ENCODE measurements around the gene SESN1. TPM values are rescaled to one million over a fixed set of nuclear protein-coding genes. Genes with fewer than 3 reads are reported as not detected.

Gene SESN1
- total RNA-seq, 2 experiments from 2014 or later, result 22.1 to 23.3 TPM

- ChIA-PET POLR2A (interaction anchor here (1.1 kb wide), 1 partner anchor 157 kb away, joined by 3 read pairs; no protein-coding TSS in a partner anchor), CTCF (interaction anchor here (1.1 kb wide), 1 partner anchor 21 kb away, joined by 3 read pairs; no protein-coding TSS in a partner anchor)
- Mint-ChIP-seq H3K4me3 (no peak overlapping the region), H3K36me3 (ENCODE audit: low read depth) (no peaks in the 10 kb centered on the region), H3K27ac (no peak overlapping the region), H3K9me3 (no peaks in the 10 kb centered on the region), H3K4me1 (ENCODE audit: low read depth) (peaks cover 26% of the 10 kb centered on the region), H3K27me3 (no peaks in the 10 kb centered on the region)
- no peak for TF ChIP-seq CTCF (IDR thresholded peaks at IDR 0.05)
- ATAC-seq, result no peak
- no peak for DNase-seq
- intact Hi-C loops (cut with micrococcal nuclease), result no loop called here
Observed at GRCh38 chr6:109052018-109052651, 42.5 kb downstream of the SESN1 start.

GRCh38 chr6:109051301-109052017 lies 43.2 kb downstream of the SESN1 start:
- Mint-ChIP-seq H3K27me3 (no peaks in the 10 kb centered on the region), H3K27ac (no peak overlapping the region), H3K36me3 (ENCODE audit: low read depth) (no peaks in the 10 kb centered on the region), H3K9me3 (no peaks in the 10 kb centered on the region), H3K4me1 (ENCODE audit: low read depth) (peaks cover 26% of the 10 kb centered on the region), H3K4me3 (no peak overlapping the region)
- ATAC-seq, result no peak
- intact Hi-C loops (cut with micrococcal nuclease), result no loop called here
- no peak for TF ChIP-seq CTCF (IDR thresholded peaks at IDR 0.05)
- DNase-seq, result no peak
- ChIA-PET POLR2A (interaction anchor here (0.6 to 1.1 kb wide), 3 partner anchors 39 to 937 kb away, joined by 3 to 4 read pairs (median 3); no protein-coding TSS in a partner anchor), CTCF (interaction anchor here (1.1 to 1.2 kb wide), 2 partner anchors 20 to 21 kb away, joined by 3 read pairs; no protein-coding TSS in a partner anchor)

GRCh38 chr6:109050447-109051102 lies 44.1 kb downstream of the SESN1 start:
- intact Hi-C loops (cut with micrococcal nuclease), result no loop called here
- DNase-seq, result no peak
- no peak for ATAC-seq
- Mint-ChIP-seq H3K36me3 (ENCODE audit: low read depth) (no peaks in the 10 kb centered on the region), H3K4me1 (ENCODE audit: low read depth) (peaks cover 26% of the 10 kb centered on the region), H3K9me3 (no peaks in the 10 kb centered on the region), H3K27ac (no peak overlapping the region), H3K4me3 (no peak overlapping the region), H3K27me3 (no peaks in the 10 kb centered on the region)
- no peak for TF ChIP-seq CTCF (IDR thresholded peaks at IDR 0.05)
- POLR2A ChIA-PET, result interaction anchor here (0.6 kb wide), 1 partner anchor 38 kb away, joined by 4 read pairs; no protein-coding TSS in a partner anchor
- CTCF ChIA-PET, result interaction anchor here (1.0 to 1.2 kb wide), 2 partner anchors 20 to 21 kb away, joined by 3 to 4 read pairs; no protein-coding TSS in a partner anchor

- DNase-seq (no peak), ATAC-seq (no peak)
- TF ChIP-seq CTCF (IDR thresholded peaks at IDR 0.05), result no peak
- Mint-ChIP-seq H3K36me3 (ENCODE audit: low read depth) (no peaks in the 10 kb centered on the region), H3K4me3 (no peak overlapping the region), H3K27ac (no peak overlapping the region), H3K4me1 (ENCODE audit: low read depth) (peaks cover 26% of the 10 kb centered on the region), H3K9me3 (no peaks in the 10 kb centered on the region), H3K27me3 (no peaks in the 10 kb centered on the region)
- CTCF ChIA-PET, result interaction anchor here (0.8 to 1.0 kb wide), 2 partner anchors 21 to 23 kb away, joined by 3 to 4 read pairs; no protein-coding TSS in a partner anchor
- POLR2A ChIA-PET, result no interaction called here
- intact Hi-C loops (cut with micrococcal nuclease), result no loop called here
Observed at GRCh38 chr6:109050012-109050411, 44.6 kb downstream of the SESN1 start.
